Hematopoietic multipotent progenitor cell treated with erythropoietin and hydrocortisone succinate and interleukin-3 and kit ligand, for 6 days (in vitro differentiated cells): ENCODE data around the gene AP5Z1.
"Not testable (repeated sequence)": the region's sequence is repeated elsewhere in the genome, so short reads cannot be mapped to it uniquely, and the experiment has no call there.

Experiments
- DNase-seq: peaks from one replicate; pipeline ENCODE4 v3.0.0-alpha.2; 2015

The AP5Z1 gene

GRCh38 chr7:4789194-4790077 is 14.0 kb downstream of the AP5Z1 start:
- no peak for DNase-seq

DNA sequence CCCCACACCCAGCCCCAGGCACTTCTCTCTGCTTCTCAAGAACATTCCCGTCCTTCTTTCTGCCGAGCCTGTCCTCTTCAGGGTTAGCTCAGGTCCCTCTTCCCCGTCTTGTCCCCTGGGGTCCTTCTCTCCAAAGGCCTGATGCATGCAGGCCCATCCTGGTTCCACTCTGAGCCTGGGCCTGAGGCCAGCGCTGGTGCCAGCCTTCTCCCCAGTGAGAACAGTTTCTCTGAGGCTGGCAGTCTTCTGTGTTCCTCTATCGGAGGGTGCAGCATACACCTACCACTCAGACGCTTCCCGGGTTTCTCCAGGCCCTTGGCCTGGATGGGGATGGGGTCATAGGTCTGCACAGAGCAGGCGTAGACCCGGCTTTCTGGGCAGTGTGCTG is 14.6 kb downstream of the AP5Z1 start:
- DNase-seq, result no peak

DNA sequence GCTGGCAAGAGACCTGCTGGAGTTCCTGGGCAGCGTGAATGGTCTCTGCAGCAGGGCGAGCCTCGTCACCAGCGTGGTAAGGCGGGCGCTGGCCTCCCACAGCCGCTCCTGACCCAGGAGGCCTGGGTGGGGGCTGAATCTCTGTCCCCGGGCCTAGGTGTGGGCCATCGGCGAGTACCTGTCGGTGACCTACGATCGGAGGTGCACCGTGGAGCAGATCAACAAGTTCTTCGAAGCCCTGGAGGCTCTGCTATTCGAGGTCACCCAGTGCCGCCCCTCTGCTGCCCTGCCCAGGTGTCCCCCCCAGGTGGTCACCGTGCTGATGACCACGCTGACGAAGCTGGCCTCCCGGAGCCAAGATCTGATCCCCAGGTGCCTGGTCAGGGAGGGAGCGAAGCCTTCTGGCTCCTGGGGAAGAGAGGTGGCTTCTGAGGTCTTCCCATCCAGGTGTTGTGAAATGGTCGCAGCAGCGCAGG is 15.1 kb downstream of the AP5Z1 start:
- no peak for DNase-seq

GRCh38 chr7:4791101-4791737 is 15.8 kb downstream of the AP5Z1 start:
- DNase-seq, result no peak

GRCh38 chr7:4791738-4792536 is 16.5 kb downstream of the AP5Z1 start:
- DNase-seq, result peak; percentile 95

DNA sequence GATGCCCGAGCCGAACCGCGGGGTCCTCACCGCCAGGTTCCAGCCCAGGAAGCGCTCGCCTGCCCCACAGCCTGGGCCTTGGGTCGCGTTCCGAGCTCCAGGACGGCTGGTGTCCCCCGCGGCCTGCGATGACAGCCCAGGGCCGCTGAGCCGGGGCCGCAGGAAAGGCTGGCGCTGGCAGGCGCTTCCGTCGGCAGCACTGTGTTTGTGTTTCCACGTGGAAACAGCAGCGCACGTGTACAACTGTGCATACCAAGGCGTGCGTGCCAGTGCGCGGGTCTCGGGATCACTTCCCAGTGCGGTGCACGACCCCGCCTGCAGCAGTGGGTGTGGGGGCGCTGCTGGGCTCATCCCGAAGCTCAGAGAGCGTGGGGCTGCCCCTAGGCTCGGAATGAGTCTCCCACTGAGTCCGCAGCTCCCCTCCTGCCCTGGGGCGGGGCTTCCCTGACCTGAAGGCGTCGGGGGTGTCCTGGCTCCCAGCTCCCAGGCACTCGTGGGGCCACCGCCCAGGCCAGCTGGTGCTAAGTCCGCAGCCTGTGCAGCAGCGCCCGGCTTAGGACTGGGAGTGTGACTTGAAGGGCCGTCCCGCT is 17.2 kb downstream of the AP5Z1 start:
- peak; percentile 39 for DNase-seq

DNA sequence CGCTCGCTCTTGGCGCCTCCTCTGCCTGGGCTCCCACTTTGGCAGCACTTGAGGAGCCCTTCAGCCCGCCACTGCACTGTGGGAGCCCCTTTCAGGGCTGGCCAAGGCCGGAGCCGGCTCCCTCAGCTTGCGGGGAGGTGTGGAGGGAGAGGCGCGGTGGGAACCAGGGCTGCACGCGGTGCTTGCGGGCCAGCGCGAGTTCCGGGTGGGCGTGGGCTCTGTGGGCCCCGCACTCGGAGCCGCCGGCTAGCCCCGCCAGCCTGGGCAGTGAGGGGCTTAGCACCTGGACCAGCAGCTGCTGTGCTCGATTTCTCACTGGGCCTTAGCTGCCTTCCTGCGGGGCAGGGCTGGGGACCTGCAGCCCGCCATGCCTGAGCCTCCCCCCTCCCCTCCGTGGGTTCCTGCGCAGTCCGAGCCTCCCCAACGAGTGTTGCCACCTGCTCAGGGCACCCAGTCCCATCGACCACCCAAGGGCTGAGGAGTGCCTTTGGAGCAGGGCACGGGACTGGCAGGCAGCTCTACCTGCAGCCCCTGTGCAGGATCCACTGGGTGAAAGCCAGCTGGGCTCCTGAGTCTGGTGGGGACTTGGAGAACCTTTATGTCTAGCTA is 18.1 kb downstream of the AP5Z1 start:
- not testable (repeated sequence) for DNase-seq

- DNase-seq, result not testable (repeated sequence)
Observed at GRCh38 chr7:4794171-4794570, 18.7 kb downstream of the AP5Z1 start.

- no peak for DNase-seq
Observed at GRCh38 chr7:4794591-4795350, 19.3 kb downstream of the AP5Z1 start.

- DNase-seq, result no peak
Observed at GRCh38 chr7:4796453-4796852, 21.0 kb downstream of the AP5Z1 start.

DNA sequence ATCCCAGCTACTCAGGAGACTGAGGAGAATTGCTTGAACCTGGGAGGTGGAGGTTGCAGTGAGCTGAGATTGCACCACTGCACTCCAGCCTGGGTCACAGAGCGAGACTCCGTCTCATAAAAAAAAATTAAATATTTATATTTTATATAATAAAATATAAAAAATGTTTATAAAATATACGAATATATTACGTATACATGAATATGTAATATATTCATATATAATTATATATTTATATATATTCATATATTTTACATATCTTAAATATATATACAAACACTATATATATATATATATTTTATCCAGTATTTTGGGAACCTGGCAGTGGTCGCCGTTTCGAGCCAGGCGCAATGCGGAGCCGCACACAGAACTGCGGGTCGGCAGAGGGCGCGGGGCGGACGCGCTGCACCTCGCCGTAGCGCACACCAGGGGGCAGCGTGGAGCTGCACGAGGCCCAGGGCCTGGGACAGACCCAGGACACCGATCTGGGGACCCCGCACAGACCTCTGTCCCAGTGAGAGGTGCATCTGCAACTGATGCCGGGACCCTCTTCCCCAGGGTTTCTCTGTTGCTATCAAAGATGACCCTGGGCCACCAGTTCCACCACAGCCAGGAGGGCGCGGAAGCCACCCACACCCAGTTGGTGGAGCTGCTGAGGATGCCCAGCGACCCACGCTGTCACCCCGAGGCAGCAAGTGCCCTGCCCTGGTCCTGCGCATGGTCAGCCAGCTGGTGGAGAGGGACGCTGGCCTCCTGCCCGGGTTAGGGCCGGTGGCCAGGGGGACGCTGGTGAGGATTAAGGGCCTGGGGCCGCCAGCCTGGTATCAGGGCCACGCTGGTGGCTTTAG is 22.7 kb downstream of the AP5Z1 start:
- DNase-seq, result peak; percentile 63

DNA sequence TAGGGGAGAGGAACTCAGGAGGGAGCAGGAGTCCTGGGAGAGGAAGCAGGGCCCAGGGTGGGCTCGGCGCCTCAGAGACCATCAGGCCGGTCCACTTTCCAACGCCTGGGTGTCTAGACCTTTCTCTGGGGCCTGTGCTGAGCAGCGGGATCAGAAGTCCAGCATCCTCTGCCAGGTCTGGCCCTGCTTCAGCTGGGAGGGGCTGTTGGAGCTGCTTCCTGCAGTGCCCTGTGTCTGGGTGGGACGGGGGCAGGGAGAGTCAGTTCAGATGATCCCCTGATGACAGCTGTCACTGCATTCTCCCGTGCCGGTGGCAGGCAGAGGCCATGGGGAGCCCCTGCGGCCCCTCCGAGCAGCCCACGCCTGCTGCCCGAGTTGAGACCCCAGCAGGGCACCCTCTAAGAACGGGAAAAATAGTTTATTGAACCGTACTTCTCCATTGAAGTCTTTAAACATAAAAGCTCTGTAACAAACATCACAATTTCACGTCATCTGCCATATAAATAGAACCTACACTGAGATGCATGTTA is 23.3 kb downstream of the AP5Z1 start:
- DNase-seq, result no peak

GRCh38 chr7:4799508-4800268 is 24.3 kb downstream of the AP5Z1 start:
- DNase-seq, result no peak

GRCh38 chr7:4800487-4800886 is 25.1 kb downstream of the AP5Z1 start:
- no peak for DNase-seq

GRCh38 chr7:4800926-4801838 is 25.8 kb downstream of the AP5Z1 start:
- DNase-seq, result no peak

DNA sequence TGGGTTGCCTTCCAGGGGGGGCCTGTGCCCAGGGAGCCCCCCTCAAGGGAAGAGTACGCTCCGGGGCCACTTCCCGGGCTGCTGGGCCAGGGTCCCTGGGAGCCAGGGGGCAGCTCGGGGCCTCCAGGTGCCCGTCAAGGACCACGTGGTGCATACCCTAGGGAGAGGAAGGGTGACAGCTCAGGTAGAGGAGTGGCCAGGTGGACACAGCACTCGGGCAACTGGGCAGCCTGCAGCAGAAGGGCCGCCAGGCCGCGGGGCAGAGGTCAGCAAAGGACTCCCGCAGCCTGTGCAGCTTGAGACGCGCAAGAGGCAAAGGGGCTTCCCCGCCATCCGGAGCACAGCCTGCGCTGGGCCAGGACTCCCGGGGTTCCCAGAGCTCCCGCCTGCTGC is 26.4 kb downstream of the AP5Z1 start:
- DNase-seq, result no peak

- DNase-seq, result not testable (repeated sequence)
Observed at GRCh38 chr7:4802577-4802976, 27.2 kb downstream of the AP5Z1 start.

DNA sequence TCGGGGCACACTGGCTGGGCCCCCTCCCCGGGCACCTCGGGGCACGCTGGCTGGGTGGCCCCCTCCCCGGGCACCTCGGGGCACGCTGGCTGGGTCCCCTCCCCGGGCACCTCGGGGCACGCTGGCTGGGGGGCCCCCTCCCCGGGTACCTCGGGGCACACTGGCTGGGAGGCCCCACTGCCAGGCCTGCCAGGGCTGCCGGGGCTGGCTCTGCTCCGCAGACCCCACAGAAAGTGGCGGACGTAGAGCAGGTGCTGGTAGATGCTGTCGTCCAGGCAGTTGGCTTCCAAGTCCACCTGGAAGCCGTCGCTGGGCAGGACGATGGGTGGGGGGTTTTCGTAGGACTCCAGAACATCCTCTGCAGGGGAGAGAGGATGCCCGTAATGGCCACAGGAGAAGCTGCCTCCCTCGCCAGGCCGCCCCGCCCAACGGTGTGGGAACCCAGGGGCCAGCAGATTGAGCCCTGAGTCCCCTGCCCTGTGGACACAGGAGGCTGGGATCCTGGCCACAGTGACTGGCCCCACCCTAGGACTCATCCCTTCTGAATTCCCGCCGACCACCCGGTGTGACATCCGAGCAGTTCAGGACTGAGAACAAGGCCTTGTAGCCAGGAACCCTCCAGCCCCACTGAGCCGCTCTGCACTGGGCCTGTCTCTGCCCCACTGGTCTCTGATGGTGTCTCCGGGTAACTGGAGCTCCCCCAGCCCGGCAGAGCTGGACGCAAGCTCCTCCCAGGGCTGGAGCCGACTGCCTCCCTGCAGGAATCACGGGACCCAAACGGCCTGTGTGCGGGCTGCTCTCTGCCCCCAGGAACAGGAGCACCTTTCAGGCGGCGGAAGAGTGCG is 28.2 kb downstream of the AP5Z1 start:
- no peak for DNase-seq
